MCF 10A (cell line): ENCODE results near the gene ADCY4. TPM values are rescaled to one million over a fixed set of nuclear protein-coding genes. Genes with fewer than 3 reads are reported as not detected.
"Not testable (repeated sequence)": the region's sequence is repeated elsewhere in the genome, so short reads cannot be mapped to it uniquely, and the experiment has no call there.

Experiments used
- BruUV-seq: library from RNA; stranded (reverse); fragments of 400-500 nt; replicated peaks from 2 replicates; lab custom pipeline; 2021; lab: Mats Ljungman, UMichigan
- CTCF ChIA-PET: fragments of 300-600 bp; sonication (Branson Sonifier 250); formaldehyde crosslinking; extraction: SDS; loops from one replicate; lab custom pipeline; 2021; ENCODE audit warnings: antibody characterized with exemption, inconsistent platforms; lab: Yijun Ruan, JAX
- POLR2A ChIA-PET: fragments of 300-600, 350-650 bp; sonication (Branson Sonifier 250); formaldehyde crosslinking; extraction: SDS; loops from one replicate; lab custom pipeline; 2020; ENCODE audit warnings: antibody characterized with exemption, inconsistent platforms; lab: Yijun Ruan, JAX
- DNase-seq: peaks from one replicate; pipeline ENCODE4 v3.0.0-alpha.2; 2018; ENCODE audit not compliant: unreplicated experiment
- H3K27ac Mint-ChIP-seq: one replicate; pipeline ENCODE4 v1.8.0; 2022; ENCODE audit warnings: mild to moderate bottlenecking, low read depth, mixed read lengths; ENCODE audit not compliant: unreplicated experiment
- H3K27me3 Mint-ChIP-seq: one replicate; pipeline ENCODE4 v1.8.0; 2022; ENCODE audit warnings: mixed read lengths; ENCODE audit not compliant: insufficient read depth, unreplicated experiment
- H3K36me3 Mint-ChIP-seq: one replicate; pipeline ENCODE4 v1.8.0; 2022; ENCODE audit warnings: mild to moderate bottlenecking, moderate library complexity, mixed read lengths; ENCODE audit not compliant: insufficient read depth, unreplicated experiment
- H3K4me1 Mint-ChIP-seq: one replicate; pipeline ENCODE4 v1.8.0; 2022; ENCODE audit warnings: mixed read lengths; ENCODE audit not compliant: insufficient read depth, unreplicated experiment
- H3K4me3 Mint-ChIP-seq: one replicate; pipeline ENCODE4 v1.8.0; 2022; ENCODE audit warnings: mild to moderate bottlenecking, moderate library complexity, mixed read lengths; ENCODE audit not compliant: unreplicated experiment
- H3K9me3 Mint-ChIP-seq: one replicate; pipeline ENCODE4 v1.8.0; 2022; ENCODE audit warnings: mixed read lengths; ENCODE audit not compliant: unreplicated experiment
- intact Hi-C: fragments of 100-400 bp; cut with micrococcal nuclease; formaldehyde crosslinking; loops from 2 replicates; pipeline ENCODE4 v1.14.1; 2022
- total RNA-seq: library from RNA; stranded (reverse); gene quantifications from 2 replicates; pipeline ENCODE4 v1.2.3, GENCODE V29; 2022
- TF ChIP-seq, protein P1 (sequence below): fragments of 200-600 bp; IDR thresholded peaks from one replicate; pipeline ENCODE4 v1.8.0; 2022; ENCODE audit warnings: antibody characterized with exemption, mild to moderate bottlenecking; ENCODE audit not compliant: unreplicated experiment

ADCY4 gene
- total RNA-seq, 1 experiment from 2014 or later, result not detected

DNA sequence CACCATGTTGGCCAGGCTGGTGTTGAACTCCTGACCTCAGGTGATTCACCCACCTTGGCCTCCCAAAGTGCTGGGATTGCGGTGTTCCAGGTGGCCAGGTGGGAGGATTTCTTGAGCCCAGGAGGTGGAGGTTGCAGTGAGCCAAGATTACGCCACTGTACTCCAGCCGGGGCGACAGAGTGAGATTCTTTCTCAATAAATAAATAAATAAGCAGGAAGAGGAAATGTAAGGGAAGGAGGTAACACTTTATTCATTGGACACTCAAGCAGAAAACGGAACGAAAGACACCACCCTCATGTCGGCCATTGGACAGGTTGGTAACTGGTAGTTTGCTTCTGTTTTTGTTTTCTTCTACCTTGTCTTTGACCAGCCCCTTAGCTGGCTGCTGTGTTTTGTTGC lies 20.1 kb upstream of the ADCY4 start:
- POLR2A ChIA-PET, result interaction anchor here (1.3 kb wide), 1 partner anchor 11 kb away, joined by 4 read pairs; no protein-coding TSS in a partner anchor
- no peaks in the 10 kb centered on the region for H3K9me3 Mint-ChIP-seq
- CTCF ChIA-PET, result interaction anchor here (0.7 to 1.8 kb wide), 3 partner anchors 21 to 77 kb away, joined by 3 to 8 read pairs (median 6); no protein-coding TSS in a partner anchor
- no peak overlapping the region for H3K4me3 Mint-ChIP-seq
- peaks cover 18% of the 10 kb centered on the region for H3K4me1 Mint-ChIP-seq
- no TSS peak for BruUV-seq
- H3K36me3 Mint-ChIP-seq, result no peaks in the 10 kb centered on the region
- TF ChIP-seq, protein P1, sequence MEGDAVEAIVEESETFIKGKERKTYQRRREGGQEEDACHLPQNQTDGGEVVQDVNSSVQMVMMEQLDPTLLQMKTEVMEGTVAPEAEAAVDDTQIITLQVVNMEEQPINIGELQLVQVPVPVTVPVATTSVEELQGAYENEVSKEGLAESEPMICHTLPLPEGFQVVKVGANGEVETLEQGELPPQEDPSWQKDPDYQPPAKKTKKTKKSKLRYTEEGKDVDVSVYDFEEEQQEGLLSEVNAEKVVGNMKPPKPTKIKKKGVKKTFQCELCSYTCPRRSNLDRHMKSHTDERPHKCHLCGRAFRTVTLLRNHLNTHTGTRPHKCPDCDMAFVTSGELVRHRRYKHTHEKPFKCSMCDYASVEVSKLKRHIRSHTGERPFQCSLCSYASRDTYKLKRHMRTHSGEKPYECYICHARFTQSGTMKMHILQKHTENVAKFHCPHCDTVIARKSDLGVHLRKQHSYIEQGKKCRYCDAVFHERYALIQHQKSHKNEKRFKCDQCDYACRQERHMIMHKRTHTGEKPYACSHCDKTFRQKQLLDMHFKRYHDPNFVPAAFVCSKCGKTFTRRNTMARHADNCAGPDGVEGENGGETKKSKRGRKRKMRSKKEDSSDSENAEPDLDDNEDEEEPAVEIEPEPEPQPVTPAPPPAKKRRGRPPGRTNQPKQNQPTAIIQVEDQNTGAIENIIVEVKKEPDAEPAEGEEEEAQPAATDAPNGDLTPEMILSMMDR, result no peak
- DNase-seq, result peak; percentile 75
- H3K27me3 Mint-ChIP-seq, result peaks cover 5% of the 10 kb centered on the region
- H3K27ac Mint-ChIP-seq, result no peak overlapping the region
- intact Hi-C loops, result no loop called here

DNA sequence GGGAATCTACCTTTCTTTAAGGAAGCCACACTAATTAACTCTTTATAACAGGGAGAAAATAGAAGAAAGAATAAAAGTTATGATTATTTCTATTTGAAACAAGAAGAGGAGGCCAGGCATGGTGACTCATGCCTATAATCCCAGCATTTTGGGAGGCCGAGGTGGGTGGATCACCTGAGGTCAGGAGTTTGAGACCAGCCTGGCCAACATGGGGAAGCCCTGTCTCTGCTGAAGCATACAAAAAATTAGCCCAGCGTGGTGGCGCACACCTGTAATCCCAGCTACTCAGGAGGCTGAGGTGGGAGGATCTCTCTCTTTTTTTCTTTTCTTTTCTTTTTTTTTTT lies 19.6 kb upstream of the ADCY4 start:
- H3K9me3 Mint-ChIP-seq, H3K4me3 Mint-ChIP-seq, DNase-seq, H3K36me3 Mint-ChIP-seq, intact Hi-C loops, BruUV-seq: not testable (repeated sequence)
- Mint-ChIP-seq H3K27ac (peak overlapping the region; percentile 52), H3K4me1 (peaks cover 18% of the 10 kb centered on the region), H3K27me3 (peaks cover 10% of the 10 kb centered on the region)
- POLR2A ChIA-PET, result interaction anchor here (1.3 kb wide), 1 partner anchor 11 kb away, joined by 4 read pairs; no protein-coding TSS in a partner anchor
- CTCF ChIA-PET, result interaction anchor here (1.7 to 5.6 kb wide), 2 partner anchors 21 to 77 kb away, joined by 6 to 36 read pairs; no protein-coding TSS in a partner anchor

DNA sequence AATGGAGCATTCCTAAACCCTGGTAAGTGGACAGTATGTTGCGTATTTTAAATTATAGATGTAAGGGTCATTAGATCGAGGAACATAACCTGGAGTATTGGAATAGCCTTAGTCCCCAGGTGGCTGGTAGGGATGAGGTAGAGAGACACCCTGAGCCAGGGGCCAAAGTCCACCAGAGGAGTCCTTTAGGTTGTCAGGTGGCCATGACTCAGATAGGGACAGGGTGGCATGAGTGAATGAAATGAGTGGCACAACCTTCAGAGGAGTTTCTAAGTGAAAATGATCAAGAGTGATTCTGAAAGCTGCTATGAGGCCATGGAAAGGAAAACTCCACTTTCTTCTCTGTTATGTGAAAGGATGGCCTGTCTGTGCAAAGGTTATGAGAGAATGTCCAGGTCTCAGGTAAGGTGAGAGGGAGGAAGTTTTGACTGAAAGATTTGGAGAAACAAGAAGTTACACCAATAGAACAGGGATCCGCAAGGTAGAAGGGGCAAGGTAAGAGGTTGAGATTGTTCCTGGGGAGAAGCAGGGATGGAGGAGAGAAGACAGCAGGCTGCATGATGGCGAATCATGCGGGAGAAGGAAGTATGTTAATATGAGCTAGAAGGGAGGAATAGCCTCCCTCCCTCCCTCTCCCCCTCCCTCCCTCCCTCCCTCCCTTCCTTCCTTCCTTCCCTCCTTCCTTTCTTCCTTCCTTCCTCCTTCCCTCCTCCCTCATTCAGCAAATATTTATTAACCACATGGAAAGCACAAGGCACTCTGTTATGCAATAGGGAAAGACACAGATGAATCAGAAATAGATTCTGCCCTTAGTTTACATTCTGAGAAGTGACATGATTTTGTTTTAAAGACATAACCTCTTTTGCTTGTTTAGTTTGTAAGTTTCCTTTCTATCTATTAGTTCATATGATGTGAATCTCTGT lies 18.9 kb upstream of the ADCY4 start:
- no TSS peak for BruUV-seq
- no peaks in the 10 kb centered on the region for H3K9me3 Mint-ChIP-seq
- TF ChIP-seq, protein P1, result no peak
- H3K27me3 Mint-ChIP-seq, result peaks cover 16% of the 10 kb centered on the region
- intact Hi-C loops, result no loop called here
- ChIA-PET POLR2A (interaction anchor here (3.5 kb wide), 1 partner anchor 77 kb away, joined by 16 read pairs; the partner anchor contains the start of genes CBLN3 and KHNYN), CTCF (interaction anchor here (1.2 to 5.6 kb wide), 4 partner anchors 8 to 77 kb away, joined by 3 to 36 read pairs (median 10); no protein-coding TSS in a partner anchor)
- no peak overlapping the region for H3K4me3 Mint-ChIP-seq
- peak; percentile 56 for DNase-seq
- H3K27ac Mint-ChIP-seq, result peak overlapping the region; percentile 52
- no peaks in the 10 kb centered on the region for H3K36me3 Mint-ChIP-seq
- H3K4me1 Mint-ChIP-seq, result peaks cover 18% of the 10 kb centered on the region

DNA sequence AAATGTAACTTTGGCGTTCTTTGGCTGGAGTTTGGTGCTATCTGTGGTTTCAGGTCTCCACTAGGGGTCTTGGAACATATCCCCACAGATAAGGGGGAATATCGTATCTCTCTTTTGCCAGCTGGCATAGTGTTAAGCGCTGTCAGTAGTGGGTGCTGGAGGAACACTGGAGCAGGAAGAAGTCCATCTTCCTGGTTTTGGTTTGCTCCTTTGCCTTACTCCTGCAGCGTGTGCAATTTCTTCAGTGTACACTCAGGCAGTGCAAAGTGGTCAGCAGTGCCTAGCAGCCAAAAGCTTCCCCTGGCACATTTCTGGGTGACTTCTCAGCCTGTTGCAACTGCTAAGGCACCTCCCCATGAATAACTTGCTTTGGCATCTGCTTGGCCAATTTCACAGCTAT lies 16.6 kb upstream of the ADCY4 start:
- H3K27me3 Mint-ChIP-seq, result peaks cover 16% of the 10 kb centered on the region
- peaks cover 18% of the 10 kb centered on the region for H3K4me1 Mint-ChIP-seq
- H3K27ac Mint-ChIP-seq, result no peak overlapping the region
- no TSS peak for BruUV-seq
- POLR2A ChIA-PET, result interaction anchor here (1.0 to 3.5 kb wide), 6 partner anchors 11 to 91 kb away, joined by 3 to 16 read pairs (median 8); partner anchors contain the start of genes CBLN3, KHNYN and SDR39U1
- no peaks in the 10 kb centered on the region for H3K9me3 Mint-ChIP-seq
- DNase-seq, result peak; percentile 45
- intact Hi-C loops, result no loop called here
- TF ChIP-seq, protein P1, result no peak
- no peaks in the 10 kb centered on the region for H3K36me3 Mint-ChIP-seq
- H3K4me3 Mint-ChIP-seq, result no peak overlapping the region
- CTCF ChIA-PET, result interaction anchor here (0.7 to 5.6 kb wide), 13 partner anchors 10 to 86 kb away, joined by 3 to 40 read pairs (median 5); partner anchors contain the start of gene ADCY4
